Ecto neural progenitor cell (in vitro differentiated cells): ENCODE results near the gene UTF1.

ENCODE experiments used
- DNase-seq: peaks from one replicate; pipeline ENCODE4 v3.0.0-alpha.2; 2018; ENCODE audit warnings: low spot score

Gene UTF1, protein sequence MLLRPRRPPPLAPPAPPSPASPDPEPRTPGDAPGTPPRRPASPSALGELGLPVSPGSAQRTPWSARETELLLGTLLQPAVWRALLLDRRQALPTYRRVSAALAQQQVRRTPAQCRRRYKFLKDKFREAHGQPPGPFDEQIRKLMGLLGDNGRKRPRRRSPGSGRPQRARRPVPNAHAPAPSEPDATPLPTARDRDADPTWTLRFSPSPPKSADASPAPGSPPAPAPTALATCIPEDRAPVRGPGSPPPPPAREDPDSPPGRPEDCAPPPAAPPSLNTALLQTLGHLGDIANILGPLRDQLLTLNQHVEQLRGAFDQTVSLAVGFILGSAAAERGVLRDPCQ

DNA sequence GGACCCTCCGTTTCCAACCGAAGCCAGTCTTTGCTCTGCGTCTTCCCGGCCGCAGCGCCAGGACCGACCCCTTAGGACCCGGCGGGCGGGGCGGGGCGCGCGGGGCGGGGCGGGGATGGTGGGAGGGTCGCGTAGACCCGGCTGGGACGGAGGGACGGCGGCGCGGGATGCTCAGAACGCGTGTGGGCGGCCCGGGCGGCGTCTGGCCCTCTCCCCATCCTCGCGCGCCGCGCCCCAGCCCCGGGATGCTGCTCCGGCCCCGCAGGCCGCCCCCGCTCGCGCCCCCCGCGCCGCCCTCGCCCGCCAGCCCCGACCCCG is at the start of gene UTF1:
Gene UTF1, plus strand, starts transcription at position 174 of the 318 bp plus-strand sequence. Its CDS starts 72 bp downstream, at position 246.
- no peak for DNase-seq

DNA sequence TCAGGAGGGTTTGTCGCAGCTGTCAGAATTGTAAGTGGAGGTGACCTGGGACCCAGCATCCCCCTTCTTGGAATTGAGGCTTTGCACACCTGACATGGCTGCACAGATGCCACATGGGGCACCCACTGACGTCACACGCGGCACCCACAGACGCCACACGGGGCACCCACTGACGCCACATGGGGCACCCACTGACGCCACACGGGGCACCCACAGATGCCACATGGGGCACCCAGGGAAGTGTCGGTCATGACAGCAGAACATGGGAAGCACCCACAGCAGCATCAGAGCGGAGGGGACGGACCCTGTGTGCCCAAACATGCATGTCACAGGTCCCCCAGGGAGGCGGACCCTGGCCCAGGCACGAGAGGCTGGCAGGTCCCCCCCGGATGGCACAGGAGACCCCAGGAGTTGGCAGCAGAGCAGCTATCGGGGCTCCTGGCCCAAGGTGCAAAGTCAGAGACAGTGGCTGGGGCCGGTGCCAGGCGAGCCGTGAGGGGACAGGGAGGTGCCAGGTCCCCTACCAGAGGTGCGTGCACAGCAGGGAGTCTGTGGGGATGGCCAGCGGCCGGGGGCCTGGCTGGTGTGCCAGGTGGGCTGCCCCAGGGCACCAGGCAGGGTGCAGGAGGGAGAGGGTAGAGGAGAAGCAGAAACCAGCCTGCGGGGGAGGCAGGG is 48.9 kb upstream of the UTF1 start:
- no peak for DNase-seq

DNA sequence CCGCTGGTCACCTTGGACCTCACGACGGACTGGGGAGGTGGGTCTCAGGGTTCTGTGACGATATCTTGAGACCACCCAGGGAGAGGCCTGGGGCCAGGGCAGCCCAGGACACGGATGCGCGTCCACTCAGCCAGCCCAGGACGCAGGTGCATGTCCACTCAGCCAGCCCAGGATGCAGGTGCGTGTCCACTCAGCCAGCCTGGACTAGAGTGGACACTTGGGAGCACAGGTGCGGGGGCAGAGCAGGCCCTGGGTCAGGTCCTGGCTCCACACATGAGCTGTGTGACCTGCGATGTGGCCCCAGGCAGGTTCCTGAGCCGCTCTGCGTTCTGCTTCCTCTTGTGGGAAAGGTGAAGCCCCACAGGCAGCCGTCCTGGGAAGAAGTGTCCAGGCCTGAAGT is 47.8 kb upstream of the UTF1 start:
- DNase-seq, result no peak

DNA sequence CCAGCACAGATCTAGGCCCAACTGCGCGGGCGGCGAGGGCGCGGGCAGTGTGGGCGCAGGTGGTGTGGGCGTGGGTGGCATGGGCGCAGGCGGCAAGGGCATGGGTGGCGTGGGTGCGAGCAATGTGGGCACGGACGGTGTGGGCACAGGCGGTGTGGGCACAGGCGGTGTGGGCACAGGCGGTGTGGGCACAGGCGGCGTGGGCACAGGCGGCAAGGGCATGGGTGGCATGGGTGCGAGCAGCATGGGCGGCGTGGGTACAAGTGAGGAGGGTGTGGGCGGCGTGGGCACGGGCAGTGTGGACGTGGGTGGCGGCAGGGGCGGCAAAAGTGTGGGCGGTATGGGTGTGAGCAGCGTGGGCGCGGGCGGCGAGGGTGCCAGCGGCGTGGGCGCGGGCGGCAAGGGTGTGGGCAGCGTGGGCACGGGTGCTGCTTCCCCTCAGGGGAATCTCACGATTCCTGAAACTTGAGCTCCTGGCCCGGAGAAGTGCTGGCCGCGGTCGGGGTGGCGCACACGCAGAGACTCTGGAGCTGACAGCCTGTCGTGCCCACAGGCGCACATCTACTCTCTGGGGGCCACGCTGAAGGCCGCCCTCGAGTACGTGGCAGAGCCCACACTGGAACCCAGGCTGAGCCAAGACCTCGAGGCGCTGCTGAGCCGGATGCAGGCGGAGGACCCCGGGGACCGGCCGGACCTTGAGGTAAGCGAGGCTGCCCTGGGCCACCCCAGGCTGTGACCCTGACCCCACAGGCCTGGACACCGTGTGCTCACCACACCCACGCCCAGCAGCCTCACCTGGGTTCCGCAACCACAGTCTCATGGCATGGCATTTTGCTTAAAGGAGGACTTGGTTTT is 47.0 kb upstream of the UTF1 start:
- no peak for DNase-seq

DNA sequence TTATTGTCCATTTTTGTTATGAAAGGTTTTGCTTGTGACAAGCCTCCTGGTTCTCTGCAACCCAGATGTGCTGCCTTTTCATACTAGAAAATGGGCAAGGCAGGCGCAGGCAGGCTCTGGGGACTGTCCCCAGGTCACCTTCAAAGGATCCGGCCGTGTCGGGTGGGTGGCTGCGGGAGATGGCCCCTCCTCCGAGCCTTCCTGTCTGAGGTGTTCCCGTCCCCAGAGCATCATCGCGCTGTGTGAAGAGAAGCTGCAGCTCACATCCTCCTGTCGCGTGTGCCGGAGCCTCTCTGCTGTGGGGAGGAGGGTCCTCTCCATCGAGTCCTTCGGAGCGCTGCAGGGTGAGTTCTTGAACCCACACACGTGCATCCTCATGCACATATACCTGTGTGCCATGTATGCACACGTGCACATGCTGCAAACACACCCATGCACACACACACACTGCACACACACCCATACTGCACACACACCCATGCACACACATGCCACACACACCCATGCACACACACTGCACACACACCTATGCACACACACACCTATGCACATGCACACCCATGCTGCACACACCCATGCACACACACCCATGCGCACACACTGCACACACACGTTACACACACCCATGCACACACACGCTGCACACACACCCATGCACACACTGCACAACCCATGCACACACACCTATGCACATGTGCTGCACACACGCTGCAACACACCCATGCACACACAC is 46.2 kb upstream of the UTF1 start:
- no peak for DNase-seq

DNA sequence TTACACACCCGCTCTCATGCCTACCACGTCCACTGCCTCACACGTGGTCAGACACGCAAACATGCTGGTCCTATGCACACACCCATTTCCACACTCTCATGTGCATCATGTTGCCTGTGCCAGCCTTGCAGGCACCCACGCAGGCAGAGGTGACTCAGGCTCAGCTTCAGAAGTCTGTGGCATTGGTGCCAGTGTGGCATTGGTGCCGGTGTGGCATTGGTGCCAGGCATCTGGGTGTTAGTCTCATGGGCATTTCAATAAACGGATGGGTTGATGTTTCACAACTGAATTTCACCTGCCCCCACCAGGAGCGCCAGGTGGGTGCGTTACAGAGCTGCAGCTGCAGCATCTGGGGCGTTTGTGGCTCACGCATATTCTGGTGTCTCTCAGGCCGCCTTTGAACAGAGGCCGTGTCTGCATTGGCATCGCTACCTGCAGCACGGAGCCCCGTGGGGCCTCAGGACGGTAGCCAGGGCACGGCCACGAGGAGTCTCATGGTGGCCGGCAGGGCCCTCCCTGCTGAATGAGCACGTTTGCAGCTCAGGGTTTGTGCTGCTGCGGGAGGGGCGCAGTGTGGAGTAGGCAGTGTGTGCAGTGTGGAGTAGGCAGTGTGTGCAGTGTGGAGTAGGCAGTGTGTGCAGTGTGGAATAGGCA is 45.3 kb upstream of the UTF1 start:
- no peak for DNase-seq

DNA sequence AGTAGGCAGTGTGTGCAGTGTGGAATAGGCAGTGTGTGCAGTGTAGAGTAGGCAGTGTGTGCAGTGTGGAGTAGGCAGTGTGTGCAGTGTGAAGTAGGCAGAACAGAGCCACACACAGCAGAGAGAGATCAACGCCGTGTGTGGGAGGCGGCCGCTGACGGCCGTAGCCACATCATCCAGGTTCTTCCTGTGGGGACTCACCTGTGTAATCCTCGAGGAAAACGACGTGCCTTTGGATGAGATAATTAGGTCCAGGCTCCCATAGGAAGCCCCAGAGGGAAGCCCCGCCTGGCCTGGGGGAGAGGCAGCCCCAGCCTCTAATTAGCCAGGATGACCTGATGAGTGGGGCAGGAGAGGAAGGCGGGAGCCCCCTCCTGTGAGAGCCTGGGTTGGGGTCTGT is 44.6 kb upstream of the UTF1 start:
- no peak for DNase-seq

DNA sequence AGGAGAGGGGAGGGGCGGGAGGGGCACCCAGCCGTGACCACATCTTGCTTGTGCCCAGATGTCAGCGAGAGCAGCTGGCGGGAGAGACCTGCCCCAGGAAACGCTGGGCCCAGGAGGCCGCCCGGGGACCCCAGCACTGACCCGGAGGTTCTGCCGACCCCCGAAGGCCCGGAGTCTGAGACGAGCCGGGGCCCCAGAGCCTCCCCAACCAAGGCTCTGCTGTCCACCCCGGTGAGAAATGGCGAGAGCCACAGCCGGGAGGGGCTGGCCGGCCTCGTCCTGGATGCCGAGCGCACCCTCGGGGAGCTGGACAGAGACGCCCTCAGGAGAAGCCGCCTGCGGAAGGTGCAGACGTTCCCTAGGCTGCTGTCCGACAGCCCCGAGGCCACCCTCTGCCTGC is 44.1 kb upstream of the UTF1 start:
- DNase-seq, result no peak

DNA sequence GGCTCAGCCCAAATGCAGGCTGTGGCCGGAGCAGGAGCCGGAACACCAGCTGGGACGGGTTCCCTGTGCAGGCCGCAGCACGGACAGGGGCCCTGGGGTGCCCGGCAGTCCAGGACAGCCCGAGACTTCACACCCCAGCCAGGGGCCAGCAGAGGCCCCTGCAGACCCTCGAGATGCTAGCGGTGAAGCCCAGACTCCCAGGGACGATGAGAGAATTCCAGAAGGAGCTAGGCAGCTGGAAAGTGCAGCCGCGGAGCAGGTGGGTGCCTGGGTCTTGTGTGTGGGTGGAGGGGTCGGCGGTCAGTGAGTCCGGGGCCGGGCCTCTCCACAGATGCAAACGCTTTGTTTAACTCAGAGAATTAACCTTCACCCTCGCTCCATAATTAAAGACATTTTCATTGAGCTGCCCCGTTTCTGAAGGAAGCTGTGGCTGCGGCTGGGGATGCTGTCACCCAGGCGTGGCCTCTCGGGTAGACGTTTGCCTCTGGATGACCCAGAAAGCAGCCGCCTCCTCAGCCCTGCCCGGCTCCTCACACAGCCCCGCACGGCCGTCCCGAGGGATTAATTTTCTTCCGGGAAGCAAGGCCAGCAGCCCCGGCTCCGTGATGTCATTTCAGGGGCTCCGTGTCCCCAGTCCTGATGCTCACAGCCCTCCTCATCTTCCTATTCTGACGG is 43.5 kb upstream of the UTF1 start:
- DNase-seq, result no peak

DNA sequence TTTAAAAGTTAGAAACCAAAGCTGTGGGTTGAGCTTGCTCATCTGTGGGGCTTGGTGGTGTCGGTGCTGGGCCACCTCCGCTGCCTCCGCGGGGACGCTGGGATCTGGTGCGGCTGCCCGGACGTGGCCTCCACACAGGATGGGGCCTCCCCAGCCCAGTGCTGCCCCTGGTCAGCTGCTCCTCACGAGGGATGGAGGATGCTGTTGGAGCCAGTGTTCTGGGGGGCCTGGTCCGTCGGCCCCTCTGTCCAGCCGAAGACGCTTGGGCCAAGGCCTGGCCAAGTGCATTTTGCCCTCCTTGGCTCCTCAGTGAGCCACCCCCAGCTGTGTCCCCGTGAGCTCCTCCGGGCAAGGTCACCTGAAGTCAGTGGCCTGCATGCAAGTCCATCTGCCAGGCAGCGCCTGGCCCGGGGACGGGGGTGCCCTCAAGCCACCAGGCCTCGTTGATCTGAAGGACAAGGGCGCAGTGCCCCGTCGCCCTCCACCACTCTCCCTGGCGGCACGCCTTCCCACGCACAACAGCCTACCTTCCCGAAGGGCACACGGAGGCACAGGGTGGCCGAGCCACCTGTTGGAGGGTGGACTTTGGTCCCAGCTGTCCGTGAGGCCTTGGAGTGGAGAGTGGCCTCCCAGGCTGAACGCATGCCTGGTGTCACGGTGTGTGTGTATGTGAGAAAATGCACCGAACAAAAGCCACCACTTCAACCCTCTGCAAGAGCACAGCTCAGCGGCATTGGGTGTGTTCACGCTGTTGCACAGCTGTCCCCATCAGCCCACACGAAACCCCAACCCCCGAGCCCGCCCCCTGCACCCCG is 42.7 kb upstream of the UTF1 start:
- DNase-seq, result no peak

DNA sequence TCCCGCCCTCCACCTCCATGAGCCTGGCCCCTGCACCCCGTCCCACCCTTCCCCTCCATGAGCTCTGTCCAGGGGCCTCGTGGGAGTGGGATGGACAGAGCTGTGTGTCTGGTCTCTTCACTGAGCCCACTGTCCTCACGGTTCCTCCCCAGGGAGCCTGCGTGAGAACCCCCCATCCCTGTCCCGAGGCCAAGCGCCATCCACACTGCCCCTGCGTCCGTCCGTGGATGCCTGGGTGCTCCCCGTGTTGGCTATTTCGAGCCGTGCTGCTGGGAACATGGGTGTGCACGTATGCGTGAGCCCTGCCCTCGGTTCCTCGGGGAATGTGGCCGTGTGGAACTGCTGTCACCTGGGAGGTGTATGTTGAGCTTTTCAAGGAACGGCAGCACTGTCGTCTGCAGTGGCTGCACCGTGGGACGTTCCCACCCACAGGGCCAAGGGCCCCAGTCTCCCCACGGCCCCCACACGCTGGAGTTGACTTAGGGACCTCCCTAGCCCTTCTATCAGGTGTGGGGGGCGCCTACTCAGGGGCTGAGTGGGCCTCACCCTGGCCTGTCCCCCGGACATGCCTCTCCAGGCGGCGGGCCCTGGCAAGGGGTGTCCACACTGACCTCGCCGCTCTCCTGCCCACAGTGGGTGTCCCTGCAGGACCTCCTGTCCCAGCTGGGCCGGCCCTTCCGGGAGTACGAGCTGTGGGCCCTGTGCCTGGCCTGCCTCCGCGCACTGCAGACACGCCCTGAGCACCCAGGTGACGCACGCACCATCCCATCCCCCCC is 41.9 kb upstream of the UTF1 start:
- DNase-seq, result no peak

DNA sequence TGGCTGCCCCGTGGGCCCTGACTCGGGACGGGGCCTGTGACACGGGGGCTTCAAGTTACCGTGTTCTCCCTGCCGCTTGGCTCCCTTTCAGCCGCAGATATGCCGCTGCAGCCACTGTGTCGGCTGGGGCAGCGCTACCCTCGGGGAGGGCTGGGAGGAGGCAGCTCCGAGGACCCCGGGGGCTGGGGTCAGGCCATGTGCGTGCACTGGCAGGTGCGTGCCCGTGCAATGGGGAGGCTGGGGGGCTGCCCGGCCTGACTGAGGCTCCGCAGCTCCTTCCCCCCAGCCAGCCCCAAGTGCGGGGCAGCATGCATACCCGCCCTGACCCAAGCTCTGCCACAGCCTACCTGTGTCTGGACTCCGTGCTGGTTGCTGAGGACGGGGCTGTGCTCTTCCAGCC is 40.8 kb upstream of the UTF1 start:
- DNase-seq, result no peak

DNA sequence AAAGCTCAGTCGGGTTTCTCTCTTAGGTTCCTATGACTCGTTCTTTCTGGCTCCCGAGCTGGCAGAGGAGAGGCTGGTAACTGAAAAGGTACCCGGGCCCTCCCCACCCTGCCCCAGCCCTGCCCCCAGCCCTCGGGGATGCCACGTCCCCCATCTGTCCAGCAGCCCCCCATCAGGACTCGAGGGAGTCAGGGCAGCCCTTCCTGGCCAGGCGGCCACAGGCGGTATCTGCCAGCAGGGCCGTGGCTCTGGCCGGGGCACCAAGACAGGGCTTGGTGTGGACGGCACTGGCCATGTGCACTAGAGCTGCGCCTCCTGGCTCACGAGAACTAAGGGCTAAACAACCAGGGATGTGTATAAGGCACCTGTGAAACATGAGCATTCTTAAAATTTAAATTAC is 40.3 kb upstream of the UTF1 start:
- DNase-seq, result no peak

DNA sequence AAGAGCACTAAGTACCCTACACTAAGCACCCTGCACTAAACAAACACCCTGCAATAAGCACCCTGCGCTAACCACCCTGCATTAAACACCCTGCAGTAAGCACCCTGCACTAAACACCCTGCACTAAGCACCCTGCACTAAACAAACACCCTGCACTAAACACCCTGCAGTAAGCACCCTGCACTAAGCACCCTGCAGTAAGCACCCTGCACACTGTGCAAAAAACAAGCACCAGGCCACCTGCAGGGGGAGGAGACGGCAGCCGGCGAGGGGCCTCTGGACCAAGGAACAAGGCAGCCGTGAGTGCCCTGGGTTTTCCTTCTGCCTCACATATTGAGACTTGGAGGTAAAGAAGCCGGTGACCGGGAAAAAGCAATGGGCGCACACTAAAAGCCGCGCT is 39.8 kb upstream of the UTF1 start:
- DNase-seq, result no peak

DNA sequence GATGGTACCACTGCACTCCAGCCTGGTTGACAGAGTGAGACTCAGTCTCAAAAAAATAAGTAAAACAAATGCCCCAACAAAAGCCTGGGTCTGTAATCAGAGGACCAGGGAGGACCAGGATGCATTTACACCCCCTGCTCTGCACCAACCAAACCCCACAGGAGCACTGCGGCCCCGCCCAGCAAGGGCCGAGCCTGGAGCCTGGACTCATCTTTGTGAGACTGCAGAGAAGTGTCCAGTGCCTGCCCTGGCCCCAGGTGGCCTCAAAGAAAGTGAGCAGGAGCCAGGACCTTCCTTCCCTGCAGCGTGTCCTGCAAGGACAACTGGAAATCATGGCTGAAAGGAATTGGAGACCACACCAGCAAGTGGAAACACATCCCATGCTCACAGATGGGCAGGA is 38.4 kb upstream of the UTF1 start:
- no peak for DNase-seq

DNA sequence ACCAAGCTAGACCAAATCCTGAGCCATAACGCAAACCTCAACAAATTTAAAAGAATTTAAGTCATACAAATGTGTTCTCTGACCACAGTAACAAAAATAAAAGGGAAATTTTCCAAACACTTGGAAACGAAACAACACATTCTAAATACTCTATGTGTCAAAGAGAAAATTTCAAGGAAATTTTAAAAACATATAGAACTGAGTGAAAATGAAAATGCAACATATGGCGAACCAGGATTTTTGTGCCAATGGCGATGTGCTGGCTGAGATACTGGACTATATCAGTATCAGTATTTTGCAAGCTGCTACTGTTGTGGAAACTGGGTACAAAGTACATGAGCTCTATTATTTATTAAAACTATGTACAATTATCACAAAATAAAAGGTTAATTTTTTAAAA is 35.9 kb upstream of the UTF1 start:
- DNase-seq, result no peak

DNA sequence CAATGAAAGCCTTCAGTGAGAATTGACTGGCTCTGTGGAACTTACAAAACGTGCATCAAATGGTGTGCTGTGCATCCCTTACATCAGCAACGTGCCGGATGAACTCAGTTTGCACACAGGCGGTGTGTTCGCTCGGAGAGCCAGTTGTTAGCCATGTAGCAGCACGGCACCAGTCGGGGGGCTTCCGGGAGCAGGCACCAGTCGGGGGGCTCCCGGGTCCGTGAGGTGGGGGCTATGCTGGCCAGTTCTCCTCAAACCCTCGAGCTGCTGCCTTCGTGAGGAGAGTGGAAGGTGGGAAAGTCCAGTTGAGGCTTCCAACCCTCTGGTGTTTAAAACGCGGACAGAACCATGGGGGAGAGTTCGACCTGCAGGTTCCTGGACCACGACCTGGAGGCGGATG is 34.9 kb upstream of the UTF1 start:
- no peak for DNase-seq

DNA sequence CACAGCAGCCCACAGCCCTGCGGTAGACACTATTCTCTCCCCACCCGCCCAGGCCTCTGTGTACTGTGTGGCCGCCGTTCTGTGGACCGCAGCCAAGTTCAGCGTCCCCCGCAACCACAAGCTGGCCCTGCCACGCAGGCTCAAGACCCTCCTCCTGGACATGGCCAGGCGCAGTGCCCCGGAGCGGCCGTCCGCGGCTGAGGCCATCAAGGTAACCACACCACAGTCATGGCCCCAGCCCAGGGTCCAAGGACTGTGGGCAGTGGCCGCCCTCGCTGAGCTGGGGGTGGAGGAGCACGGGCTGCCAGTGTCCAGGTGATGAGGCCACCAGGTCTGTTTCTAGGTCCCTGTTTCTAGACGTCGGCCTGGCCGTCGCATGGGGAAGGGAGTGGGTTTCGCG is 34.4 kb upstream of the UTF1 start:
- DNase-seq, result no peak

DNA sequence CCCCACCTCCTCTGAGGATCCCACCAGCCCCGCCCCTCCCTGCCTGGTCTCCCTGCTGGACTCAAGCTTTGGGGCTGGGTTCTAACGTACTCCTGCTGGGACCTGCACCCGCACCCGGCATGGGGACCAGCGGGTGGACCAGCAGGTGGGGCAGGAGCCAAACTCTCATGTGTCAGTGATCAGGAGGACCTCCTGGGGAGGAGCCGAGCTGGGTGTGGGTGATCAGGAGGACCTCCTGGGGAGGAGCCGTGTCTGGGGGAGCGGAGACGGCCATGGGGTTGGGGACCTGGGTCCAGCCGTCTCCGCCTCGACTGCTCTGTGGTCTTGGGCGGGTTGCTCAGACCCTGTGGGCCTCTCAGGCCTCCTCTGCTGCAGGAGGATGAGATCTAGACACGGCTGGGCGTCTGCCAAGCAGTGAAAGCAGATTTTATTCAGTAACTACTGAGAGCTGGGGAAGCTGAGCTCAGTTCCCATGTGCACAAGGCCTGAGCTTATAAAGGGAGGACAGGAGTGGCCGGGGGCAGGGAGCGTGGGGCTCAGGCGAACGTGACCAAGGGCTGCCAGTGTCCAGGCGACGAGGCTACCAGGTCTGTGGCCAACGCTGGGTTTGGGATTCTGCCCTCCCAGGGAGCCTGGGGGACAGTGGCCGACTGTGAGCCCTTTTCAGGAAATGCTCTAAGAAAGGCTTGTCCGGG is 33.6 kb upstream of the UTF1 start:
- DNase-seq, result no peak
